Gastrocnemius medialis (tissue), 4 donors: ENCODE data around the gene HOXA6.

ENCODE experiments used
- POLR2A ChIP-seq, 2 donors: fragments of 450-650 bp; IDR thresholded peaks; one replicate each; pipeline ENCODE4 v1.6.1; 2017; ENCODE audit warnings: antibody characterized with exemption in 2 of 2, mild to moderate bottlenecking in 2 of 2, moderate library complexity in 2 of 2
- TF ChIP-seq, protein P1 (sequence below), 5 experiments: fragments of 450-650 bp in 3 of 5; fragments of 200-600 bp in 2 of 5; sonication (generic) in 2 of 5; IDR thresholded peaks in 4 of 5; conservative IDR thresholded peaks in 1 of 5; 1 replicate in 4 of 5; 2 replicates in 1 of 5; pipeline ENCODE4 v1.5.1; 2016 to 2019; ENCODE audit warnings: antibody characterized with exemption in 5 of 5, mild to moderate bottlenecking in 3 of 5, moderate library complexity in 3 of 5

DNA sequence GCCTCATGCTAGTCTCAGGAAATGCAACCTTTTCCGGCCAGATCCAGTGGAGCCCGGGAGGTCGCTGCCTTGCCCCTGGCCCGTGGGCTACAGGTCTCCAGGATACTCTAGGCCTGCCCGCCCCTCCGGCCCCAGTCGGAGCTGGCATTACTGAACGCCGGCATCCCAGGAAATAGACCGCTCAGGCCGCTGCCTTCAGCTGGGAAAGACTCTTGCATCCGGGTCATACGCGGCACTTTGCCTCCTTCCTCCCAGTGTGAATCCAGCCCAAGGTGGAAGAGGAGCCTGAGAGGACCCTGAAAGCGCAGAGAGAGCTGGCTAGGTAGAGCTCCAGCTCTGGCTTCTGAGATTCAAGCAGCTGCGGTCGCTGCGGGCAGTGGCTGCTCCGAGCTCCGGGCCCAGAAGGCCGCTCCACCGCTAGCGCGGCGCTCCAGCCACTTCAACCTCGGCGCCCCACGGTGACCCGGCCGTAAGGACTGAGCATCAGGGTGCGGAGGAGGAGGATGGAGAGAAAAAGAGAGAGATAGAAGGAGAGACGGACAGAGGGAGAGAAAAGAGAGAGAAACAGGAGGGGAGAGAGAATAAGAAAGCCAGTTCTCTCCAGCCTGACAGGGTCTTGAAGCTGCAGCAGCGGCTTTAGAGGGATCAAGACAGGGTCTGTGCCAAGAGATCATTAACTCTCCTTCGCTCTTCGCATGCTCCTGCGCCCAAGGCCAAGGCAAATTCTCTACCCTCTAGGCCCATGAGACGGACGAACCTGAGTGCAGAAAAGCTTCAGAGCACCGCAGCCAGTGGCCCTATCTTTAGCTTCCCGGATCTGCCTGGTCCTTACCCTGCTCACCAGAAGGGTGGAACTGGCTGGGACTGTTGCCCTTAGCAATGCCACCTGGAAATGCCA, 28.3 kb upstream of the HOXA6 start:
- TF ChIP-seq POLR2A (IDR thresholded peaks at IDR 0.05): no peak
- TF ChIP-seq, protein P1, sequence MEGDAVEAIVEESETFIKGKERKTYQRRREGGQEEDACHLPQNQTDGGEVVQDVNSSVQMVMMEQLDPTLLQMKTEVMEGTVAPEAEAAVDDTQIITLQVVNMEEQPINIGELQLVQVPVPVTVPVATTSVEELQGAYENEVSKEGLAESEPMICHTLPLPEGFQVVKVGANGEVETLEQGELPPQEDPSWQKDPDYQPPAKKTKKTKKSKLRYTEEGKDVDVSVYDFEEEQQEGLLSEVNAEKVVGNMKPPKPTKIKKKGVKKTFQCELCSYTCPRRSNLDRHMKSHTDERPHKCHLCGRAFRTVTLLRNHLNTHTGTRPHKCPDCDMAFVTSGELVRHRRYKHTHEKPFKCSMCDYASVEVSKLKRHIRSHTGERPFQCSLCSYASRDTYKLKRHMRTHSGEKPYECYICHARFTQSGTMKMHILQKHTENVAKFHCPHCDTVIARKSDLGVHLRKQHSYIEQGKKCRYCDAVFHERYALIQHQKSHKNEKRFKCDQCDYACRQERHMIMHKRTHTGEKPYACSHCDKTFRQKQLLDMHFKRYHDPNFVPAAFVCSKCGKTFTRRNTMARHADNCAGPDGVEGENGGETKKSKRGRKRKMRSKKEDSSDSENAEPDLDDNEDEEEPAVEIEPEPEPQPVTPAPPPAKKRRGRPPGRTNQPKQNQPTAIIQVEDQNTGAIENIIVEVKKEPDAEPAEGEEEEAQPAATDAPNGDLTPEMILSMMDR (IDR thresholded peaks at IDR 0.05 in 4 of 5, conservative IDR thresholded peaks at IDR 0.05 in 1 of 5): no peak
